Activated T-cell treated with anti-CD3 and anti-CD28 coated beads, Interleukin-2, amount 50 U/mL, for 72 hours (primary cell): Measurements from ENCODE around the gene KCNMA1. TPM values are rescaled to one million over a fixed set of nuclear protein-coding genes. Genes with fewer than 3 reads are reported as not detected.

Source experiments
- ATAC-seq, 2 donors: fragments of 150-1000 bp; cut with Tn5 transposase; replicated peaks in 1 of 2; 2 replicates each; pipeline ENCODE4 v1.10.0; 2021; ENCODE audit warnings: moderate library complexity in 2 of 2, mild to moderate bottlenecking in 1 of 2
- DNase-seq, 2 donors: peaks; one replicate each; pipeline ENCODE4 v3.0.0; 2021 to 2022; ENCODE audit warnings: mixed read lengths in 1 of 2
- H3K27ac Mint-ChIP-seq: one replicate; pipeline ENCODE4 v1.8.0; 2022; ENCODE audit warnings: mild to moderate bottlenecking, moderate library complexity, mixed read lengths
- H3K27me3 Mint-ChIP-seq: one replicate; pipeline ENCODE4 v1.8.0; 2022; ENCODE audit warnings: low read depth, mixed read lengths
- H3K36me3 Mint-ChIP-seq, 2 donors: one replicate each; pipeline ENCODE4 v1.8.0; 2022; ENCODE audit warnings: mixed read lengths in 2 of 2, mild to moderate bottlenecking in 1 of 2; ENCODE audit not compliant: insufficient read depth in 2 of 2
- H3K4me1 Mint-ChIP-seq: one replicate; pipeline ENCODE4 v1.8.0; 2022; ENCODE audit warnings: low read depth, mixed read lengths
- H3K4me3 Mint-ChIP-seq, 2 donors: one replicate each; pipeline ENCODE4 v1.8.0; 2022; ENCODE audit warnings: mild to moderate bottlenecking in 2 of 2, mixed read lengths in 2 of 2, moderate library complexity in 2 of 2
- H3K9me3 Mint-ChIP-seq, 2 donors: one replicate each; pipeline ENCODE4 v1.8.0; 2022; ENCODE audit warnings: mixed read lengths in 2 of 2
- total RNA-seq, 2 donors: library from RNA; stranded (reverse); gene quantifications; one replicate each; pipeline ENCODE4 v1.2.3, GENCODE V29; 2022

The KCNMA1 gene
- total RNA-seq, 2 donors from 2014 or later = 0.55 to 1.0 TPM

- DNase-seq = no peak
- Mint-ChIP-seq H3K4me1 (peaks cover 6% of the 10 kb centered on the region), H3K27me3 (peaks cover 15% of the 10 kb centered on the region), H3K9me3 (no peaks in the 10 kb centered on the region), H3K36me3 (no peaks in the 10 kb centered on the region), H3K27ac (no peak overlapping the region), H3K4me3 (no peak overlapping the region)
- ATAC-seq = no peak
These were observed 409.0 kb downstream of the KCNMA1 start for GRCh38 chr10:77228559-77228958.

DNA sequence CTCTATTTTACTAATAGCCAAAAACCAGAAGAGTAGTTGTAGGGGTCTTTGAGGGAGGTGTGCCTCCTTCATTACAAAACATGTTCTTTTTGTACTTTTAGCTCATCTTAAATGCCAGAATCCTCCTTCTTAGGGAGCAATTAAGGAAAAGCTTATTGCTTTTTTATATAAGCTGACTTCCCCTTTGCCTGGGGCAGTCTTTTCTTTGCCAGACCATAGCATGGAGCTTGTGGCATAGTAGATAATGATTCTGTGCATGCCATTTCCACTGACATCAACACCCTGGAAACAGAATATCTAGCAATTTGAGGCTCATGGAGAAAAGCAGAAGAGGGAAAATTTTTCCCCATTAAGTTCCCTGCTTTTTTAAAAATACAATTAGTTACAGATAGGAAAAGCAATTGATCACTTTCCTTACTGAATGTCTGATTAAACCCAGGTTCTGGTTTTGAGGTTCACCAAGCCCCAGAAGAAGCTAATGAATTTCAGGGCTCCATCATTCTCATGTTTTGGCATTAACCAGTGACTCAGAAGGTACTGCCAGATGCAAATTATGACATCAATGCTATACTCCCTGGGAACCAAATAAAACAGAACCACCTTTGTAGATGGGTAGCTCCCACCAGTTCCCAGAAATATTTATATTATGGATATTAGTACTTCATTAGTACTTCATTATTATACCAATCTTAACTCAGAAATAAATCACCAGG lies 410.6 kb downstream of the KCNMA1 start:
- Mint-ChIP-seq H3K27ac (no peak overlapping the region), H3K36me3 (no peaks in the 10 kb centered on the region)
- ATAC-seq = no peak

GRCh38 chr10:77226452-77226851 lies 411.2 kb downstream of the KCNMA1 start:
- Mint-ChIP-seq H3K9me3 (no peaks in the 10 kb centered on the region), H3K4me3 (no peak overlapping the region), H3K36me3 (no peaks in the 10 kb centered on the region), H3K27me3 (peaks cover 22% of the 10 kb centered on the region), H3K4me1 (peaks cover 6% of the 10 kb centered on the region), H3K27ac (no peak overlapping the region)
- ATAC-seq = no peak
- no peak for DNase-seq

More for the DNA sequence above, 410.6 kb downstream of the KCNMA1 start:
- Mint-ChIP-seq H3K4me1 (peaks cover 6% of the 10 kb centered on the region), H3K9me3 (no peaks in the 10 kb centered on the region), H3K4me3 (no peak overlapping the region), H3K27me3 (peaks cover 17% of the 10 kb centered on the region)
- no peak for DNase-seq

DNA sequence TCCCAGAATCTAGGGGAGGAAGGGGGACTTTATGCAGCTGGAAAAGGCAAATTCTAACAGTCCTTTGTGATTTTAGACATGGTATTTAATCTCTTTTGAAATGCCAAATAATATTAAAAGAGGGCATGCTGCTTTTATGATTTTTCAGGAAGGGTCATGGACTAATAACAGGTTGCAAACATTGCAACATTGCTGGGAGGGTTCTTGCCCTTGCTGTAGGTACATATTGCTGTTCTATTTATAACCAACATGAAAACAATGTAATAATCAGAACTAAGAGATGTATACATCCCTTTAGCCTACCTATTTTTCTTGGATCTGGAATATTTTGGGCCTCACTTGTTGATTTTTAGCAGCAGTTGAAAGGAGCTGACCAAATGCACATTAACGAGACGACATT lies 411.6 kb downstream of the KCNMA1 start:
- Mint-ChIP-seq H3K36me3 (no peaks in the 10 kb centered on the region), H3K27ac (no peak overlapping the region), H3K4me3 (no peak overlapping the region), H3K4me1 (peaks cover 6% of the 10 kb centered on the region), H3K27me3 (peaks cover 22% of the 10 kb centered on the region), H3K9me3 (no peaks in the 10 kb centered on the region)
- ATAC-seq = no peak
- DNase-seq = no peak

GRCh38 chr10:77223526-77224460 lies 413.8 kb downstream of the KCNMA1 start:
- Mint-ChIP-seq H3K4me3 (no peak overlapping the region), H3K27ac (no peak overlapping the region), H3K27me3 (peaks cover 12% of the 10 kb centered on the region), H3K4me1 (peaks cover 6% of the 10 kb centered on the region), H3K36me3 (no peaks in the 10 kb centered on the region), H3K9me3 (no peaks in the 10 kb centered on the region)
- ATAC-seq (no peak), DNase-seq (no peak)

DNA sequence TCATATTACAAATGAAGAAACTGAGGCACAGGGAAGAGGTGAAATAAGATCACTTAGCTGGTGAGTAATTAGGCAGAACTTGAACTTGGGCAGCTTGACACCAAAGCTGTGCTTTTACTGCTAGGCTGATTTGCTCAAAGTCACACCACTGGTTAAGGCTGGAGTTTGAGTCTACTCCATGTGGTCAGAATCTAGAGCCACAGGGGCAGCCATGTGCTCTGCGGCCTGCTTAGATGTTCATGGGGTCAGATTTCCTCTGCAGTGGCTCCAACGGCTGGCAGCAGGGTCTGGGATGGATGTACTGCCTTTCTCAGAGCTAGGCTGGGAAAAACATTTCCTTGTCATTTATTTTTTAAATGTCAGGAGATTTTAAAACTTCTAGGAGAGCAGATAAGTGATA lies 417.5 kb downstream of the KCNMA1 start:
- Mint-ChIP-seq H3K9me3 (no peaks in the 10 kb centered on the region), H3K36me3 (no peaks in the 10 kb centered on the region), H3K4me3 (no peak overlapping the region), H3K4me1 (peaks cover under 1% of the 10 kb centered on the region), H3K27ac (no peak overlapping the region), H3K27me3 (peaks cover 12% of the 10 kb centered on the region)
- ATAC-seq = no peak
- DNase-seq = no peak

DNA sequence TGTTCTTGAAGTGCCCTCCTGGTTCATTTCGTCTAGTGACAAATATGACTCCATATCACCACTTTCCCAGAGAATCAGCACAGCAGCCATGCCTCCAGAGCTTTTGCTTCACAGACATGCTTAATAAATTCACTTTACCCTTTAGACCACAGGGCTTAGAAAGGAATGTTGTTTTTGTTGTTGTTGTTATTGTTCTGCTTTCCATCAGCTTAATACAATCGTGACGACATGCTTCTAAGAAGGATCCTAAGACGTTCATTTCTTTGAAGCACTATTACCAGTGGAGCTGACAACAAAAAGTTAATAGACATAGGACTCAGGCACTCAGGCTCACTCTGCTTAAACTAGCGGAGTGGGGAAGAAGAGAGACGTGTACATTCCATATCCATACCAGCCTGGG lies 418.6 kb downstream of the KCNMA1 start:
- Mint-ChIP-seq H3K4me3 (no peak overlapping the region), H3K4me1 (no peaks in the 10 kb centered on the region), H3K36me3 (no peaks in the 10 kb centered on the region), H3K27me3 (peaks cover 10% of the 10 kb centered on the region), H3K27ac (no peak overlapping the region), H3K9me3 (no peaks in the 10 kb centered on the region)
- ATAC-seq = no peak
- no peak for DNase-seq

DNA sequence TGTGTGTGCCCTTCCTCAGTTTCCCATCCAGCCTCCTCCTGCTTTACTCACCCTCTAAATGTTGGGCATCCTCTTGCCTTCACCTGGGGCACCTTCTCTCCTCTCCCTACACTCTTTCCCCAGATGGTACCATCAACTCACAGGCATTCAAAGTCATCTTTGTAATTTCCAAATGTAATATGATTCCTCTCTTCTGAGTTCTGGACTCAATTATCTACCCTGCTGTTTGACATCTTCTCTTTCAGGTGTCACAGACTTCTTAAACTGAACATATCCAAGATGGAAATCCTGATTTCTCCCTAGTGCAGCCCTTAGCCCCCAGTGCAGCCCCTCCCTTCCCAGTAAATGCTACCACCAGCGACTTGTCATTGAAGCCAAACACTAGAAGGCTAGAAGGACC lies 422.8 kb downstream of the KCNMA1 start:
- DNase-seq = no peak
- H3K27ac Mint-ChIP-seq = no peak overlapping the region
- no peaks in the 10 kb centered on the region for H3K36me3 Mint-ChIP-seq
- no peak for ATAC-seq
- no peaks in the 10 kb centered on the region for H3K9me3 Mint-ChIP-seq
- H3K4me1 Mint-ChIP-seq = no peaks in the 10 kb centered on the region
- H3K27me3 Mint-ChIP-seq = peaks cover under 1% of the 10 kb centered on the region
- no peak overlapping the region for H3K4me3 Mint-ChIP-seq

- no peak for DNase-seq
- H3K4me1 Mint-ChIP-seq = no peaks in the 10 kb centered on the region
- no peaks in the 10 kb centered on the region for H3K36me3 Mint-ChIP-seq
- no peak overlapping the region for H3K27ac Mint-ChIP-seq
- no peaks in the 10 kb centered on the region for H3K9me3 Mint-ChIP-seq
- H3K4me3 Mint-ChIP-seq = no peak overlapping the region
- H3K27me3 Mint-ChIP-seq = peaks cover 10% of the 10 kb centered on the region
- ATAC-seq = no peak
These were observed 425.0 kb downstream of the KCNMA1 start for GRCh38 chr10:77212632-77213031.

GRCh38 chr10:77210645-77211044 lies 427.0 kb downstream of the KCNMA1 start:
- H3K36me3 Mint-ChIP-seq = no peaks in the 10 kb centered on the region
- H3K27ac Mint-ChIP-seq = no peak overlapping the region
- no peaks in the 10 kb centered on the region for H3K9me3 Mint-ChIP-seq
- peaks cover 16% of the 10 kb centered on the region for H3K27me3 Mint-ChIP-seq
- no peak for DNase-seq
- ATAC-seq = no peak
- no peak overlapping the region for H3K4me3 Mint-ChIP-seq
- H3K4me1 Mint-ChIP-seq = no peaks in the 10 kb centered on the region

DNA sequence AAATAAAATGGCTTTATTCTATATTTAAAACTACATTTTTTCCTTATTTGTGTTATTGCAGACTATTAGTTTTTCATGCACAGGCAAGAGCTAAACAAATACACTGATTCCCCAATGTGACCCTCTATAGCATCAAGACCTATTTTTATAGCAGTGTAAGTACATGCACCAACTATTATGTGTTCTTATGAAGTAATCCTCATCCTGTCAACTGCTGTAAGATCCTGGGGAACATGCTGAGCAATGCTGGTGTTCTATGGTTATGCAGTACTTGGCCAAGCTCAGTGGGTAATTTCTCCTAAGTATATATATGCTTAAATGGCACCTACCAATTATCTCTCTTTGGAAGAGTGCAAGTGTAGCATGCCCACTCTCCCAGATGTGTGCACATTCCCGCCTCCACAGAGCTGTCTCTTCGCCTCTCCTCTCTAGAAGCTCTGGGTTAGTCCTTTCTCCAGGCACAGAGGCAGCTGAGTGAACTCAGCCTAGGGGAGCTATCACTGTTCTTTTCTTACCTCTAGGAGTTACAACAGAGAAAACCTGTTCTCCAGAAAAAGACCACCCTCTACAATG lies 428.8 kb downstream of the KCNMA1 start:
- H3K36me3 Mint-ChIP-seq = no peaks in the 10 kb centered on the region
- DNase-seq = no peak

GRCh38 chr10:77207828-77208185 lies 429.8 kb downstream of the KCNMA1 start:
- no peaks in the 10 kb centered on the region for H3K36me3 Mint-ChIP-seq
- no peak overlapping the region for H3K4me3 Mint-ChIP-seq
- no peaks in the 10 kb centered on the region for H3K4me1 Mint-ChIP-seq
- H3K9me3 Mint-ChIP-seq = peaks cover 0 to 2% of the 10 kb centered on the region in 2 donors
- H3K27ac Mint-ChIP-seq = no peak overlapping the region
- no peak for DNase-seq
- H3K27me3 Mint-ChIP-seq = peaks cover 21% of the 10 kb centered on the region
- no peak for ATAC-seq

More for the DNA sequence above, 428.8 kb downstream of the KCNMA1 start:
- Mint-ChIP-seq H3K4me3 (no peak overlapping the region), H3K27me3 (peaks cover 16% of the 10 kb centered on the region), H3K27ac (no peak overlapping the region), H3K4me1 (no peaks in the 10 kb centered on the region), H3K9me3 (peaks cover 0 to 2% of the 10 kb centered on the region in 2 donors)
- ATAC-seq = no peak

DNA sequence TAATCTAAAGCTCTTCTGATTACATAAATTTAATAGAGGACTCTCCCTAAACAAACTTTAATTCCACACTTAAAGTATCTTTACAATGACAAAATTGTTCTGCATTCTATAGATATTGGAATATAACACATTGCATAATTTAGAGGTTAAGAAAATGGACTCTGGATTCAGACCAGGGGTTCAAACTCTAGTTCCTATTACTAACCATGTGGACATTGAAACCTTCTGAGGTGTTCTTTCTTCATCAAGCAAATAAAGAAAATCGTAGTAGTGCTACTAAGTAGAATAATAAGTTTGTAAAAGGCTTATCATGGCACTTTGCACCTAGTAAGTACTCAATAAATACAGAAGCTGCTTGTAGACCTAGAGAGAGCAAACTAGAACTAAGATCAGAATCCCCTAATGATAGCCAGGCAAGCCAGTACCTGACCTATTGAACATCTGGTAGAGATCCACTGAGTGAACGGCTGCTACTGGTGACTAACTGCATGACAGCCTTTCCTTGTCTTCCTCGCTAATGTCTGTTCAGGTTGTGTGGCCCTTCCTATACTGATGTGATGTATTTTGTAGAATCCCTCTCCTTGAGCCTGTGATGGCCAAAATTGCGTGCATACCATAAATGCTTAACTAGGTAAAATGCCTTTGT lies 430.3 kb downstream of the KCNMA1 start:
- DNase-seq (no peak), ATAC-seq (no peak)
- no peak overlapping the region for H3K27ac Mint-ChIP-seq
- peaks cover 21% of the 10 kb centered on the region for H3K27me3 Mint-ChIP-seq
- peaks cover 0 to 2% of the 10 kb centered on the region in 2 donors for H3K9me3 Mint-ChIP-seq
- H3K4me3 Mint-ChIP-seq = no peak overlapping the region
- H3K4me1 Mint-ChIP-seq = no peaks in the 10 kb centered on the region
- H3K36me3 Mint-ChIP-seq = no peaks in the 10 kb centered on the region
